GM18499 (cell line): ENCODE measurements around the gene RBM6.
"Not testable (repeated sequence)": the region's sequence is repeated elsewhere in the genome, so short reads cannot be mapped to it uniquely, and the experiment has no call there.

Source experiments
- ATAC-seq: cut with Tn5 transposase; IDR thresholded peaks from one replicate; pipeline ENCODE4 v1.9.1; 2021; ENCODE audit warnings: moderate number of reproducible peaks; ENCODE audit not compliant: insufficient read depth, unreplicated experiment

RBM6 gene

GRCh38 chr3:49967291-49967690, 27.3 kb downstream of the RBM6 start:
- ATAC-seq = no peak

- no peak for ATAC-seq
These were observed 28.4 kb downstream of the RBM6 start for GRCh38 chr3:49968346-49968745.

GRCh38 chr3:49972656-49973055, 32.7 kb downstream of the RBM6 start:
- no peak for ATAC-seq

GRCh38 chr3:49976942-49977341, 37.0 kb downstream of the RBM6 start:
- ATAC-seq = no peak

- ATAC-seq = no peak
These were observed 44.4 kb downstream of the RBM6 start for GRCh38 chr3:49984394-49984793.

- no peak for ATAC-seq
These were observed 52.4 kb downstream of the RBM6 start for GRCh38 chr3:49992326-49992725.

- ATAC-seq = no peak
These were observed 54.5 kb downstream of the RBM6 start for GRCh38 chr3:49994476-49994875.

- ATAC-seq = no peak
These were observed 56.1 kb downstream of the RBM6 start for GRCh38 chr3:49996016-49996415.

GRCh38 chr3:49997862-49998261, 57.9 kb downstream of the RBM6 start:
- no peak for ATAC-seq

GRCh38 chr3:49998326-49998725, 58.4 kb downstream of the RBM6 start:
- ATAC-seq = no peak

- no peak for ATAC-seq
These were observed 61.6 kb downstream of the RBM6 start for GRCh38 chr3:50001511-50001910.

GRCh38 chr3:50003216-50003615, 63.3 kb downstream of the RBM6 start:
- no peak for ATAC-seq

GRCh38 chr3:50003824-50004223, 63.9 kb downstream of the RBM6 start:
- ATAC-seq = no peak

GRCh38 chr3:50008931-50009330, 69.0 kb downstream of the RBM6 start:
- ATAC-seq = no peak

GRCh38 chr3:50010959-50011358, 71.0 kb downstream of the RBM6 start:
- no peak for ATAC-seq

- no peak for ATAC-seq
These were observed 76.0 kb downstream of the RBM6 start for GRCh38 chr3:50015918-50016317.

GRCh38 chr3:50028346-50028745, 88.4 kb downstream of the RBM6 start:
- no peak for ATAC-seq

- ATAC-seq = not testable (repeated sequence)
These were observed 91.3 kb downstream of the RBM6 start for GRCh38 chr3:50031201-50031600.

- ATAC-seq = no peak
These were observed 105.0 kb downstream of the RBM6 start for GRCh38 chr3:50044976-50045375.

GRCh38 chr3:50047426-50047825, 107.5 kb downstream of the RBM6 start:
- ATAC-seq = no peak

GRCh38 chr3:50050361-50050760, 110.4 kb downstream of the RBM6 start:
- ATAC-seq = no peak

GRCh38 chr3:50057756-50058155, 117.8 kb downstream of the RBM6 start:
- no peak for ATAC-seq

GRCh38 chr3:50068134-50068533, 128.2 kb downstream of the RBM6 start:
- ATAC-seq = no peak
